Activated gamma-delta T cell treated with Interleukin-2 at 50 U/mL for 16 hours (primary cell): ENCODE data around the gene BCAP31.
A peak's percentile ranks its signal among the peaks of the same experiment; 100 is the strongest.
"Not testable (repeated sequence)": the region's sequence is repeated elsewhere in the genome, so short reads cannot be mapped to it uniquely, and the experiment has no call there.

Experiments
- DNase-seq: peaks from one replicate; pipeline ENCODE4 v3.0.0-alpha.2; 2020

BCAP31 gene

GRCh38 chrX:153692611-153693156, 31.5 kb downstream of the BCAP31 start:
- no peak for DNase-seq

GRCh38 chrX:153692003-153692402, 32.2 kb downstream of the BCAP31 start:
- DNase-seq = no peak

GRCh38 chrX:153691032-153691827, 33.0 kb downstream of the BCAP31 start:
- not testable (repeated sequence) for DNase-seq

- no peak for DNase-seq
Measured at GRCh38 chrX:153690466-153690865, 33.7 kb downstream of the BCAP31 start.

GRCh38 chrX:153689654-153690465, 34.3 kb downstream of the BCAP31 start:
- DNase-seq = no peak

GRCh38 chrX:153688911-153689590, 35.1 kb downstream of the BCAP31 start:
- no peak for DNase-seq

GRCh38 chrX:153688506-153688905, 35.7 kb downstream of the BCAP31 start:
- no peak for DNase-seq

- no peak for DNase-seq
Measured at GRCh38 chrX:153688071-153688470, 36.1 kb downstream of the BCAP31 start.

- peak; percentile 21 for DNase-seq
Measured at GRCh38 chrX:153687121-153688039, 36.8 kb downstream of the BCAP31 start, which contains the start of gene SLC6A8. Gene SLC6A8 (plus strand): TSS chrX:153687926. CDS start chrX:153688575, 649 bp downstream.

GRCh38 chrX:153686711-153687110, 37.5 kb downstream of the BCAP31 start:
- DNase-seq = no peak

- DNase-seq = no peak
Measured at GRCh38 chrX:153685751-153686696, 38.2 kb downstream of the BCAP31 start.

- no peak for DNase-seq
Measured at GRCh38 chrX:153685156-153685536, 39.0 kb downstream of the BCAP31 start.

- DNase-seq = no peak
Measured at GRCh38 chrX:153684467-153685155, 39.6 kb downstream of the BCAP31 start.

GRCh38 chrX:153683486-153683885, 40.7 kb downstream of the BCAP31 start:
- DNase-seq = peak; percentile 1

- DNase-seq = no peak
Measured at GRCh38 chrX:153681175-153681574, 43.0 kb downstream of the BCAP31 start.

- no peak for DNase-seq
Measured at GRCh38 chrX:153674219-153674851, 49.9 kb downstream of the BCAP31 start.

- DNase-seq = no peak
Measured at GRCh38 chrX:153673428-153674218, 50.6 kb downstream of the BCAP31 start, which contains the start of gene PNCK. Gene PNCK (minus strand): TSS chrX:153673813. CDS start chrX:153673076, 737 bp downstream.
